Adrenal gland (tissue), 5 donors: ENCODE results near the gene DLGAP1.

ENCODE experiments used
- CTCF ChIP-seq, 6 experiments: fragments of 450-650 bp in 4 of 6; fragments of 200-600 bp in 2 of 6; sonication (generic) in 1 of 6; IDR thresholded peaks; 1 replicate in 5 of 6; 2 replicates in 1 of 6; pipeline versions ENCODE4 v1.5.1 to v1.8.0; 2016 to 2021; ENCODE audit warnings: antibody characterized with exemption in 6 of 6, mild to moderate bottlenecking in 2 of 6, moderate library complexity in 1 of 6
- POLR2A ChIP-seq, 2 donors: fragments of 450-650 bp; IDR thresholded peaks; one replicate each; pipeline ENCODE4 v1.6.1; 2017; ENCODE audit warnings: antibody characterized with exemption in 2 of 2, mild to moderate bottlenecking in 2 of 2, moderate library complexity in 1 of 2
- donor health status: DM: no; HTN: no; CAD: no.

DNA sequence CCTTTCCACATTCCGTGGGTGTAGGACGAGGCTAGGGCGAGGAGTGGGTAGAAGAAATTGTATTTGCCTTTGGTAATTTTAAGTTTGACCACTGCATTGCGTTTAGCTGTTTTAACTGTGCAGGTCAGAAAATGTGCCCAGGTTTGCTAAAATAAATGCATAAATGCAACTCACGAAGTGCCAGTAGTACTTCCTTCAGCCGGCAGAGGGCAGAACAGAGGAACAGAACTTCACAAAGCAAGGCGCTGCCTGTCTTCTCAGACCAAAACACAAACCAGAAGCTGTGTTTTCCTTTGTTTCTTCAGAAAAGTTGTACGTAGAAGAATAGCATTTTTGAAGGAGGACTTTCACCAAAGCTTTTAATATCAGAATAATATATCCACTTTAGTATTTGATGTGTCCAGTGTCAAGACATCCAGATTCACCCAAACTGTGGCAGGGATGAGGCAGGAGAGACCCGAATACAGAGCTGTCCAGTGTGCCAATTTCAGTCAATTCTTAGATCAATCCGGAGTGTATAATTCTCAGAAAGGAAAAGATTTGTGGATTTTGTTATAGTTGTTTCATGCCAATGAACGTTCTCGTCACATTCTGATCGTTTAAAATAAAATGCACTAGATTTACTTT, 348.6 kb downstream of the DLGAP1 start:
- TF ChIP-seq CTCF (IDR thresholded peaks at IDR 0.05), result peak; percentile 72 to 82 (median 78)
- no peak for TF ChIP-seq POLR2A (IDR thresholded peaks at IDR 0.05)
